H54 (cell line): ENCODE data around the gene PALB2.
A peak's percentile ranks its signal among the peaks of the same experiment; 100 is the strongest.
"Not testable (repeated sequence)": the region's sequence is repeated elsewhere in the genome, so short reads cannot be mapped to it uniquely, and the experiment has no call there.

Source experiments
- DNase-seq: peaks from one replicate; pipeline ENCODE4 v3.0.0; 2011; ENCODE audit warnings: low spot score, mixed read lengths; ENCODE audit not compliant: insufficient read length
- FAIRE-seq: peaks from 3 replicates; lab custom pipeline; 2011; peaks lifted over from hg19 to GRCh38; lab: Jason Lieb, UNC
- POLR2A ChIP-seq: IDR thresholded peaks from 2 replicates; pipeline ENCODE4 v1.6.1; 2011; ENCODE audit warnings: low read depth, mild to moderate bottlenecking, low read length

The PALB2 gene

GRCh38 chr16:23615805-23616204 lies 25.3 kb downstream of the PALB2 start:
- DNase-seq = no peak
- no peak for TF ChIP-seq POLR2A
- FAIRE-seq = no peak

GRCh38 chr16:23611936-23612335 lies 29.2 kb downstream of the PALB2 start:
- FAIRE-seq = no peak
- DNase-seq = no peak
- TF ChIP-seq POLR2A = no peak

- FAIRE-seq, DNase-seq: not testable (repeated sequence)
Observed at GRCh38 chr16:23610905-23611304, 30.2 kb downstream of the PALB2 start.

GRCh38 chr16:23609929-23610328 lies 31.2 kb downstream of the PALB2 start:
- no peak for TF ChIP-seq POLR2A
- no peak for DNase-seq
- FAIRE-seq = no peak

GRCh38 chr16:23608194-23608593 lies 32.9 kb downstream of the PALB2 start:
- DNase-seq (peak; percentile 44), FAIRE-seq (peak; percentile 84)
- TF ChIP-seq POLR2A = no peak

GRCh38 chr16:23607726-23608125 lies 33.4 kb downstream of the PALB2 start:
- TF ChIP-seq POLR2A = no peak
- FAIRE-seq (no peak), DNase-seq (no peak)

GRCh38 chr16:23597003-23597756 lies 43.9 kb downstream of the PALB2 start:
- DNase-seq = no peak
- no peak for TF ChIP-seq POLR2A
- FAIRE-seq = no peak

GRCh38 chr16:23595951-23596720 lies 45.0 kb downstream of the PALB2 start, which contains the start of gene NDUFAB1:
NDUFAB1 (minus strand) TSS chr16:23596316; CDS start chr16:23596290, 26 bp downstream.
- no peak for FAIRE-seq
- DNase-seq = peak; percentile 89
- peak; percentile 60 for TF ChIP-seq POLR2A

GRCh38 chr16:23595246-23595950 lies 45.7 kb downstream of the PALB2 start:
- FAIRE-seq (no peak), DNase-seq (no peak)
- no peak for TF ChIP-seq POLR2A

- FAIRE-seq = no peak
- TF ChIP-seq POLR2A = no peak
- no peak for DNase-seq
Observed at GRCh38 chr16:23594186-23594585, 46.9 kb downstream of the PALB2 start.

- DNase-seq (no peak), FAIRE-seq (no peak)
- no peak for TF ChIP-seq POLR2A
Observed at GRCh38 chr16:23590181-23590580, 50.9 kb downstream of the PALB2 start.

- no peak for TF ChIP-seq POLR2A
- DNase-seq = no peak
Observed at GRCh38 chr16:23587726-23588125, 53.4 kb downstream of the PALB2 start.

GRCh38 chr16:23584186-23585076 lies 56.7 kb downstream of the PALB2 start:
- TF ChIP-seq POLR2A = no peak
- FAIRE-seq (no peak), DNase-seq (no peak)

More at GRCh38 chr16:23587726-23588125, 53.4 kb downstream of the PALB2 start:
- FAIRE-seq = no peak

- DNase-seq, FAIRE-seq: not testable (repeated sequence)
Observed at GRCh38 chr16:23583271-23583670, 57.8 kb downstream of the PALB2 start.
